ENCODE measurements around the gene ZNF532.

ZNF532 gene

GRCh38 chr18:58966005-58966677 lies 101.5 kb downstream of the ZNF532 start:
- no peaks in the 10 kb centered on the region for H3K9me3 ChIP-seq (ENCODE audit: insufficient read depth, low read depth, low read length)
- H3K27me3 ChIP-seq (ENCODE audit: insufficient read depth, low read length) = no peaks in the 10 kb centered on the region
- peaks cover 85% of the 10 kb centered on the region for H3K36me3 ChIP-seq (ENCODE audit: insufficient read depth, low read length)
- no peak overlapping the region for H3K27ac ChIP-seq (ENCODE audit: low read depth, low read length)
- no peaks in the 10 kb centered on the region; the same call in 1 of the 2 replicates for H3K4me1 ChIP-seq (ENCODE audit: insufficient read depth, low read length)
- H3K9ac ChIP-seq (ENCODE audit: low read depth, low read length) = no peak overlapping the region
- WGBS = 91% methylated on average over 2 of the region's 3 CpGs
- H3K4me3 ChIP-seq (ENCODE audit: low read length) = no peak overlapping the region

DNA sequence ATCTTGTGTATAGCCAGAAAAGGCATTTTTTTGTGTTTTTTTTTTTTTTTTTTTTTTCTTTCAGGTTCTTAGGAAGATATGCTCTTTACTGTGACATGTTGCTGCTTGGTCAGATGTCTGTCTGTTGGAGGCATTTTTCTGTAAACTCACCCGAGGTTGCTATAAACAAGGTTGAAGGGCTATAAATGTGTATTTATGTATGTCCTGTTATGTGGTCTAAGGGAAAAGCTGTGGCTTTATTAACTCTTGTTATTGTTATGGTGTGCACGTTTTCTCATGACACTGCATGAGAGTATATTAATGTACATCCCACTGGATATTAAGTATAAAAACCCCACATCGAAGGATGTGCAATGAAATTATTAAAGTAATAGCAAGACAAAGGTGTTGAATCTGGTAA lies 102.0 kb downstream of the ZNF532 start:
- Histone ChIP-seq H3K9ac (ENCODE audit: low read depth, low read length) (no peak overlapping the region), H3K36me3 (ENCODE audit: insufficient read depth, low read length) (peaks cover 85% of the 10 kb centered on the region), H3K4me1 (ENCODE audit: insufficient read depth, low read length) (no peaks in the 10 kb centered on the region; the same call in 1 of the 2 replicates), H3K4me3 (ENCODE audit: low read length) (no peak overlapping the region), H3K9me3 (ENCODE audit: insufficient read depth, low read depth, low read length) (no peaks in the 10 kb centered on the region), H3K27me3 (ENCODE audit: insufficient read depth, low read length) (no peaks in the 10 kb centered on the region), H3K27ac (ENCODE audit: low read depth, low read length) (no peak overlapping the region)
- 95% methylated on average over 3 of the region's 3 CpGs for WGBS

DNA sequence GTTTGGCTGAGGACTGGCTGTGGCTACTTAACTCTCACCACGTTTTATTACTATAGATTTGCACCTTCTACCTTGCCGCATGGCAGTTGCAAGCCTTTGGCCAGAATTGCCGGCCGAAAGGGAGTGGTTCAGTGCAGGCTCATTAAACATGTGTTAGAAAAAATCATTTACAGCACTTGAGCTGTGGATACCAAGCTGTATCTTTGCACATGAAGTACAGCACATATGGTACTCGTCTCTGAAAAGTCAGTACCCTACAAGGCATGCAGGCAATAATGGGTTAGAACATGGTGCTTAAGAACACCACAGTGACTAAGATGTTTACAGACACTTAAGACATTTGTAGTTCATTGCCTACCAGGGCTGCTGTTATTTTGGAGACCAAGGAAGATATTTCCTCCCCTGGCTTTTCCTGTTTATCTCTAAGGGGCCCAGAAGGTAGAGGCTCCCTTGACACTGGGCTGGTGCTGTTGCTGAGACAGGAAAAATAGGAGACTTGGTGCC lies 103.1 kb downstream of the ZNF532 start:
- no peak overlapping the region for H3K27ac ChIP-seq (ENCODE audit: low read depth, low read length)
- H3K4me3 ChIP-seq (ENCODE audit: low read length) = no peak overlapping the region
- 97% methylated on average over 5 of the region's 5 CpGs for WGBS
- no peak overlapping the region for H3K9ac ChIP-seq (ENCODE audit: low read depth, low read length)
- no peaks in the 10 kb centered on the region for H3K9me3 ChIP-seq (ENCODE audit: insufficient read depth, low read depth, low read length)
- H3K27me3 ChIP-seq (ENCODE audit: insufficient read depth, low read length) = no peaks in the 10 kb centered on the region
- peaks cover 88% of the 10 kb centered on the region for H3K36me3 ChIP-seq (ENCODE audit: insufficient read depth, low read length)
- no peaks in the 10 kb centered on the region; the same call in 1 of the 2 replicates for H3K4me1 ChIP-seq (ENCODE audit: insufficient read depth, low read length)

- Histone ChIP-seq H3K9me3 (ENCODE audit: insufficient read depth, low read depth, low read length) (no peaks in the 10 kb centered on the region), H3K4me3 (ENCODE audit: low read length) (no peak overlapping the region), H3K27me3 (ENCODE audit: insufficient read depth, low read length) (no peaks in the 10 kb centered on the region), H3K9ac (ENCODE audit: low read depth, low read length) (no peak overlapping the region), H3K27ac (ENCODE audit: low read depth, low read length) (no peak overlapping the region), H3K4me1 (ENCODE audit: insufficient read depth, low read length) (no peaks in the 10 kb centered on the region; the same call in 1 of the 2 replicates), H3K36me3 (ENCODE audit: insufficient read depth, low read length) (peaks cover 95% of the 10 kb centered on the region)
- 92% methylated on average over 14 of the region's 14 CpGs for WGBS
These were observed 106.5 kb downstream of the ZNF532 start for GRCh38 chr18:58970943-58971790.

DNA sequence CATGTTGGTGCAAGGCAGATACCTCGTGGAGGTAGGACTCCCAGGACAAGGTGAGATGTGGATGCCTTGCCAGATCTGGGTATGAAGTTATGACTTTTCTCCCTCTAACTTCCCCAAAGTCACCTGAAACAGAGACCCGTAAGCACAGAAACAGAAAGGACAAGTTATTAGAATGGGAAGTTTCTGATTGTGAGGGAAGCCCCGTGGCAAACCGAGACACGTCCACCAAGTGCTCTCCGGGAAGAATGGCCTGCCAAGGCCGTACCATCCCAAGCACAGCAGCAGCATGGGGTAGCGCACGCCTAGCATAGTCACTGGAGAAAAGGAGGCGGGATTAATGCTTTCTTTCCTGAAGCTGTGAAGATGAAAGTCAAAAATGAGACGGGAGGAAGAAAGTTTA lies 110.6 kb downstream of the ZNF532 start:
- Histone ChIP-seq H3K9me3 (ENCODE audit: insufficient read depth, low read depth, low read length) (no peaks in the 10 kb centered on the region), H3K36me3 (ENCODE audit: insufficient read depth, low read length) (peaks cover 94% of the 10 kb centered on the region), H3K27me3 (ENCODE audit: insufficient read depth, low read length) (no peaks in the 10 kb centered on the region), H3K27ac (ENCODE audit: low read depth, low read length) (no peak overlapping the region), H3K9ac (ENCODE audit: low read depth, low read length) (no peak overlapping the region), H3K4me1 (ENCODE audit: insufficient read depth, low read length) (no peaks in the 10 kb centered on the region; the same call in 1 of the 2 replicates), H3K4me3 (ENCODE audit: low read length) (no peak overlapping the region)
- WGBS = 85% methylated on average over 11 of the region's 11 CpGs

- Histone ChIP-seq H3K27ac (ENCODE audit: low read depth, low read length) (no peak overlapping the region), H3K4me3 (ENCODE audit: low read length) (no peak overlapping the region), H3K4me1 (ENCODE audit: insufficient read depth, low read length) (no peaks in the 10 kb centered on the region), H3K9me3 (ENCODE audit: insufficient read depth, low read depth, low read length) (no peaks in the 10 kb centered on the region), H3K36me3 (ENCODE audit: insufficient read depth, low read length) (peaks cover 94% of the 10 kb centered on the region), H3K9ac (ENCODE audit: low read depth, low read length) (no peak overlapping the region), H3K27me3 (ENCODE audit: insufficient read depth, low read length) (no peaks in the 10 kb centered on the region)
- WGBS = 91% methylated on average over 4 of the region's 4 CpGs
These were observed 111.1 kb downstream of the ZNF532 start for GRCh38 chr18:58975781-58976180.

DNA sequence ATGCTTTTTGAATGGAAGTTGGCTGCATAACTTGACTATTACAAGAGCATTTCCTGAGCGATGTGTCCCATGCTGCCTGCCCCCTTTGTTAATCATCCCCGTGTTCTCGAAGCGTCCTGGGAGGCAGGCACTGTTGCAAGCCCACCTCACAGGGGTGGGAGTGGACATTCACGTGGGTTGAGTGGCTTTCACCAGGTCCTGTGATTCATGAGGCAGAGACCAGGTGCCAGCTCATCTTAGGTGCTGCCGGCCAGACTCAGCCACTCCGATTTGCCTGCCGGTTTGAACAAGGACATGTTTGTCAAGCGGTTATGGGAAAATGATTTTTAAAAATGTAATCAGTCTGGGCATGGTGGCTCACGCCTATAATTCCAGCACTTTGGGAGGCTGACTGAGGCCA lies 112.5 kb downstream of the ZNF532 start:
- H3K4me3 ChIP-seq (ENCODE audit: low read length) = no peak overlapping the region
- no peak overlapping the region for H3K9ac ChIP-seq (ENCODE audit: low read depth, low read length)
- no peaks in the 10 kb centered on the region for H3K4me1 ChIP-seq (ENCODE audit: insufficient read depth, low read length)
- no peaks in the 10 kb centered on the region for H3K9me3 ChIP-seq (ENCODE audit: insufficient read depth, low read depth, low read length)
- no peaks in the 10 kb centered on the region for H3K27me3 ChIP-seq (ENCODE audit: insufficient read depth, low read length)
- no peak overlapping the region for H3K27ac ChIP-seq (ENCODE audit: low read depth, low read length)
- WGBS = 94% methylated on average over 10 of the region's 10 CpGs
- peaks cover 94% of the 10 kb centered on the region for H3K36me3 ChIP-seq (ENCODE audit: insufficient read depth, low read length)

GRCh38 chr18:58977801-58978200 lies 113.1 kb downstream of the ZNF532 start:
- Histone ChIP-seq H3K4me1 (ENCODE audit: insufficient read depth, low read length) (no peaks in the 10 kb centered on the region), H3K9me3 (ENCODE audit: insufficient read depth, low read depth, low read length) (no peaks in the 10 kb centered on the region), H3K4me3 (ENCODE audit: low read length) (no peak overlapping the region), H3K36me3 (ENCODE audit: insufficient read depth, low read length) (peaks cover 94% of the 10 kb centered on the region), H3K27ac (ENCODE audit: low read depth, low read length) (no peak overlapping the region), H3K9ac (ENCODE audit: low read depth, low read length) (no peak overlapping the region), H3K27me3 (ENCODE audit: insufficient read depth, low read length) (no peaks in the 10 kb centered on the region)
- 97% methylated on average over 3 of the region's 4 CpGs for WGBS

DNA sequence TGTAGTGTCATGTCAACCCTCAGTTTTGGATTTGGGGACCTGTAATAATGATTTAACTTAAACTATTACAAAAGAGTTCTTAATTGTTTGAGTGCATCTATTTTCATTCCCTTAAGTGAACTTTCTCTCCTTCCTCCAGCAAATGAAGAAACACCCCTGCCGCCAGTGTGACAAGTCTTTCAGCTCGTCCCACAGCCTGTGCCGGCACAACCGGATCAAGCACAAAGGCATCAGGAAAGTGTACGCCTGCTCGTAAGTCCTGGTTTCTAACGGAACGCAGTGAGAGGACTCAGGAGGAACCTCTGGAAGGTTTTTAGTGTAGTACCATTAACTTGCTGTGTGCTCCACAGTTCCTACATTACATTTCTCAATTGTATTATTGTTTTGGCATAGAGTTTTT lies 114.2 kb downstream of the ZNF532 start:
- H3K27me3 ChIP-seq (ENCODE audit: insufficient read depth, low read length) = no peaks in the 10 kb centered on the region
- no peak overlapping the region for H3K27ac ChIP-seq (ENCODE audit: low read depth, low read length)
- H3K36me3 ChIP-seq (ENCODE audit: insufficient read depth, low read length) = peaks cover 95% of the 10 kb centered on the region
- no peaks in the 10 kb centered on the region for H3K9me3 ChIP-seq (ENCODE audit: insufficient read depth, low read depth, low read length)
- no peaks in the 10 kb centered on the region for H3K4me1 ChIP-seq (ENCODE audit: insufficient read depth, low read length)
- no peak overlapping the region for H3K4me3 ChIP-seq (ENCODE audit: low read length)
- WGBS = 96% methylated on average over 8 of the region's 8 CpGs
- no peak overlapping the region for H3K9ac ChIP-seq (ENCODE audit: low read depth, low read length)

GRCh38 chr18:58979615-58980014 lies 114.9 kb downstream of the ZNF532 start:
- H3K9me3 ChIP-seq (ENCODE audit: insufficient read depth, low read depth, low read length) = no peaks in the 10 kb centered on the region
- no peaks in the 10 kb centered on the region for H3K4me1 ChIP-seq (ENCODE audit: insufficient read depth, low read length)
- H3K4me3 ChIP-seq (ENCODE audit: low read length) = no peak overlapping the region

DNA sequence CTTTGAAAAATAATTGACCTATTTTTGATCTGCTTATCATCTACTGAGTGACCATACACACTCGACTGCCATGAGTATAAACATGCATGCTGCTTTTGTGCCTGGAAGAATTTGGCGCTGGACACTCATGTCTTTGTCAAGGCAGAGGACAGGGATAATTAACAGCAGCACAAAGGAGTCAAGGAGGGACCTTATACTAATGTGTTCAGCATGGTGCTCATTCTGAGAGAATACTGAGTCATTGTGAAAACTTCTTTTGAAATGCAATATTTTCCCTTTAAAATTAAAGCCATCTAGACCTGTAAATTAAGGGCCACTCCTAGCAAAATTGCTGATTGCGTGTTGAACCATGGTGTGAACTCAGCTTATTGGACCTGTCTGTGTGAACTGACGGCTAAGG lies 116.3 kb downstream of the ZNF532 start:
- Histone ChIP-seq H3K27ac (ENCODE audit: low read depth, low read length) (no peak overlapping the region), H3K27me3 (ENCODE audit: insufficient read depth, low read length) (no peaks in the 10 kb centered on the region), H3K9me3 (ENCODE audit: insufficient read depth, low read depth, low read length) (no peaks in the 10 kb centered on the region), H3K4me3 (ENCODE audit: low read length) (no peak overlapping the region), H3K4me1 (ENCODE audit: insufficient read depth, low read length) (no peaks in the 10 kb centered on the region), H3K9ac (ENCODE audit: low read depth, low read length) (no peak overlapping the region), H3K36me3 (ENCODE audit: insufficient read depth, low read length) (peaks cover 84% of the 10 kb centered on the region)
- WGBS = 97% methylated on average over 4 of the region's 4 CpGs

More at GRCh38 chr18:58979615-58980014, 114.9 kb downstream of the ZNF532 start:
- Histone ChIP-seq H3K27me3 (ENCODE audit: insufficient read depth, low read length) (no peaks in the 10 kb centered on the region), H3K36me3 (ENCODE audit: insufficient read depth, low read length) (peaks cover 94% of the 10 kb centered on the region), H3K27ac (ENCODE audit: low read depth, low read length) (no peak overlapping the region), H3K9ac (ENCODE audit: low read depth, low read length) (no peak overlapping the region)
- 96% methylated on average over 6 of the region's 6 CpGs for WGBS
